LNCAP (cell line): Measurements from ENCODE around the gene RIGI.

Experiments
- TF ChIP-seq, protein P1 (sequence below): fragments of 450-650 bp; IDR thresholded peaks from 2 replicates; pipeline ENCODE4 v1.5.1; 2017; ENCODE audit warnings: mild to moderate bottlenecking

Gene RIGI

DNA sequence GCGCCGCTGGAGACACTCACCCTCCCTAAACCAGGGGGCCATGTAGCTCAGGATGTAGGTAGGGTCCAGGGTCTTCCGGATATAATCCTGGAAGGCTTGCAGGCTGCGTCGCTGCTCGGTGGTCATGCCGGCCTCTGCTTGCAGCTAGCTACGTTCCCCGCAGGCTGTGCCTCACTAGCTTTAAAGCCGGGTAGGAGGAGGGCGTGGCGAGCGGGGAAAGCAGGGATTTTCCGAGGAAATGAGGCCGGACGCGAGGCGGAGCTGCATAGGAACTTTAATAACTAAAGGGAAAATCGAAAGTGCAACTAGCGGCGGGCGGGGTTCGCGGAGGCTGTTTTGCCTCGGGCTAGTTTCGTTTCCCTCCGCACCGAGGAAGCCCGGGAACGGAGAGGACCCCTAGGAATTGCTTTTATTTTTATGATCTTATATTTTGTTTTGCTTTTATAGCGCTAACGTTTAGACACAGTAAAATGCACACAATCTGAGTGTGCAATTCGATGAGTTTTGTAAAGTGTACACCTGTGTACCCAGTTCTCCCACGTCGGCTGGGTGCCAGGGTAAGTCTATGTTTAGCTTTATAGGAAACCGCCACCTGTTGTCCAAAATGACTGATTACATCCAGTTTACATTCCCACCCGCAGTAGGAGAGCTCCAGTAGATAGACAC lies at the start of gene RIGI:
Gene RIGI (minus strand): TSS at position 156 of the 666 bp plus-strand sequence. CDS start 30 bp downstream, at position 126.
- TF ChIP-seq, protein P1, sequence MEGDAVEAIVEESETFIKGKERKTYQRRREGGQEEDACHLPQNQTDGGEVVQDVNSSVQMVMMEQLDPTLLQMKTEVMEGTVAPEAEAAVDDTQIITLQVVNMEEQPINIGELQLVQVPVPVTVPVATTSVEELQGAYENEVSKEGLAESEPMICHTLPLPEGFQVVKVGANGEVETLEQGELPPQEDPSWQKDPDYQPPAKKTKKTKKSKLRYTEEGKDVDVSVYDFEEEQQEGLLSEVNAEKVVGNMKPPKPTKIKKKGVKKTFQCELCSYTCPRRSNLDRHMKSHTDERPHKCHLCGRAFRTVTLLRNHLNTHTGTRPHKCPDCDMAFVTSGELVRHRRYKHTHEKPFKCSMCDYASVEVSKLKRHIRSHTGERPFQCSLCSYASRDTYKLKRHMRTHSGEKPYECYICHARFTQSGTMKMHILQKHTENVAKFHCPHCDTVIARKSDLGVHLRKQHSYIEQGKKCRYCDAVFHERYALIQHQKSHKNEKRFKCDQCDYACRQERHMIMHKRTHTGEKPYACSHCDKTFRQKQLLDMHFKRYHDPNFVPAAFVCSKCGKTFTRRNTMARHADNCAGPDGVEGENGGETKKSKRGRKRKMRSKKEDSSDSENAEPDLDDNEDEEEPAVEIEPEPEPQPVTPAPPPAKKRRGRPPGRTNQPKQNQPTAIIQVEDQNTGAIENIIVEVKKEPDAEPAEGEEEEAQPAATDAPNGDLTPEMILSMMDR: peak; percentile 64

DNA sequence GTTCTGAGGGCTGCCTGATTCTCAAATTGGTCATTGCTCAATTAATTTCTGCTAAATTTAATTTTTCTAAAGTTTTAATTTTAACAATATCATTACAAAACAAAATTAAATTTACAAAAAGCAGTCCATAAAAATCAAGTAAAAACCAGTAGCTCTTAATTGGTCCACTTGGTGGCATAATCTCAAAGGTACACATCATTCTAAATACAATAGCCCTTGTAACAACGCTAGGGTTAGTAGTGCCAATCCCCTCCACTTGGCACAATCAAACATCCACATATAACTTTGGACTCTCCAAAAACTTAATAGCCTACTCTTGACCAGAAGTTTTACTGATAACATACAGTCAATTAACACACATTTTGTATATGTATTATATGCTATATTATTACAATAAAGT lies 48.9 kb upstream of the RIGI start:
- TF ChIP-seq, protein P1: no peak

DNA sequence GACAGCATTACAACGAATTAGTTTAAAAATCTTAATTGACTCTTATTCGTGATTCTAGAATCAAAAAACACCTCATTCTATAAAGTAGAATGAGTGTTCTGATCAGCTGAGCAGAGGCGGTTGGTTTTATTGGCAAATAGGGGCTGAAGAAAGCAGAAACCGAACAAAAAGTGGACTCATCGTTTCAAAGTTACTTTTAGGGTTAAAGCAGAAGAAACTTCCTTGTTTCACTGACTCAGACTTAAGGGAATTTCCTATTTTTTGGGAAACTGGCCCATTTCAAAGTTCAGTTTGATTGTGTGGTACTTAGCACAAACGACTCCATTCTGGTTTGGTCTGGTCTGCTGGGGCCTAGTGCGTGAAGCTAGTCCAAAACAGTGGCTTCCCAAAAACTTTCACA lies 47.8 kb upstream of the RIGI start:
- TF ChIP-seq, protein P1: no peak

DNA sequence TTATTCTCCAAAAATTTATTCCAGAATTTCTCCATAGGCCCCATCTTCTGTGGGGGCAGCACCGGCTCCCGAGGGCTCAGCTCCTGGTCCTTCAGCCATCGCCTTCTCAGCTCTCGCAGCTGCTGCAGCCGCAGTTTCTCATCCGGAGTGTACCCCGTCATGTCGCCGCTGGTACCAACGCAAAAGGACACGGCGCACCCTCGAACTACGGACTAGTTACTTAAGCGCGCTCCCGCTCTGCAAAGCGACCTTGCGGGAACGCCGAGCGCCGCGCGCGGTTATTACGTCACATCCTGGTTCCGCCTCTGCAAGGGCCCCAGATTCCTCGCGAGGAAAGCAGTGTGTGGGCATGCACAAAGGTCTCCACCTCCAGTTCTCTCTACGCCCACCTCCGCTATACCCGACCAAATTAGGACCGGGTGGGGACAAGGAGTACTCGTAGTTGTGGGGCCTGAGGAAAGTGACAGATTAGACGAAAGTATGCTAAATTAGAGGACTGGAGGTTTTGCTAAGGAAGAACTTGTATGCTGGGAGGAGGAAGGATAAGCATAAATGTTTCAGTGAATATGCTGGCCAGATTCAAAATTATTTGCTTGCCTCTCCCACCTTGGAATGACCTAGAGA lies 47.0 kb upstream of the RIGI start, which contains the start of gene NDUFB6:
Gene NDUFB6 (minus strand): TSS at position 260 of the 624 bp plus-strand sequence. CDS start 99 bp downstream, at position 161.
- TF ChIP-seq, protein P1: no peak

DNA sequence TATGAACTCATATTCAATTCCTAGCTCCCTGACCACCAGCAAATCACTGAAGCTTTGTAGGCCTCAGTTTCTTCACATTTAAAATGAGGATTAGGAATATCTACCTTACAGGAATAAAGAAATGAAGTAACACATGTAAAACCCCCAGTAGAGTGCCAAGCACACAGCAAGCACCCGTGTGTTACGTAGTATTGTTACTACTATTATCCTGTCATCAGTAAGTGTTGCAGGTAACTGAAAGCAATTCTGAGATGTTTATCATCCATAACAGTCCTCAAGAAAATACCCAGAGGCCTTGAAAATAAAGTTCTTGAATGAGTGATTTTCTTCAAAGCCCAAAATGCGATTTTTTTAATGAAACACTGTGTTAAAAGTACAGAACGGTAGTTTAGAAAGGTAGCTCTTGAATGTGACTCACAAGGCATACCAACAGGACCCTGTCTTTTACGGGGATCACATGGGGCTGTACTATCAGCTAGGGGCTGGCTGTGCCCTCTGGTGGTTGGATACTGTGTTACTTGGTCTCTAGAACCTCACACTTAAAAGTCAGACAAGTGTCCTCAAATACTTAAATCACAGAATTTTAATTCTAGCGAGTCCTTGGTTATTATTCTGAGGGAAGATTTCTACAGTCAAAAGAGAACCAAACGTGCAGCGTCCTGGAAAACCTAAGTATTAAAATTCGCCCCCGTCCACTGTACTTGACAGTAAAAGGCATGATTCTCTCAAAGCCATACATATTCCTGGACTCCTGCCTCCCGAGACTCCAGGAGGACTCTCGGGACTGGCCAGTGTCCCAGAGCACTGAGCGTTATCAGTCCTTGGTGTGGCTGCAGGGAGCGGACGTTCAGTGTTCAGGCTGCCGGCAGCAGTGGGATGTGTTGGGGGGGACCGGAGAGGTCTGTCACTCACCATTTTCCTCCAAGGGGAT lies 46.2 kb upstream of the RIGI start:
- TF ChIP-seq, protein P1: peak; percentile 72

DNA sequence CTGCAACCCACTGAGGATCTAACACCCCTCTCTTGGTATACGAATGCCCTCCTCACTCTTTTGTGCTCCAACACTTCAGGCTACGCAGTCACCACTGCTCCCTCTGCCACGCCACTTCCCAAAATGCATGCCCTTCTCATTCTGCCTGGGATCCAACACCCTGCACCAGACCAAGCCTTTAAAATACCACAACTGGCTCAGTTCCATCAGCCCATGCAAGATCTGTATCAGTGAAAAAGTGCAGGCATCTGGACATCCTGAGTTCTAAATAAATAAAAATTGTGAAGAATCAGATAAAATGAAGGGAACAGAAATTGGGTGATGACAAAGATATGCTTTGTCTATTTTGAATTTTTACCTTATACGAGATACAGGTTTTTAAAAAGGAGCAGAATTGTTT lies 44.3 kb upstream of the RIGI start:
- TF ChIP-seq, protein P1: no peak

DNA sequence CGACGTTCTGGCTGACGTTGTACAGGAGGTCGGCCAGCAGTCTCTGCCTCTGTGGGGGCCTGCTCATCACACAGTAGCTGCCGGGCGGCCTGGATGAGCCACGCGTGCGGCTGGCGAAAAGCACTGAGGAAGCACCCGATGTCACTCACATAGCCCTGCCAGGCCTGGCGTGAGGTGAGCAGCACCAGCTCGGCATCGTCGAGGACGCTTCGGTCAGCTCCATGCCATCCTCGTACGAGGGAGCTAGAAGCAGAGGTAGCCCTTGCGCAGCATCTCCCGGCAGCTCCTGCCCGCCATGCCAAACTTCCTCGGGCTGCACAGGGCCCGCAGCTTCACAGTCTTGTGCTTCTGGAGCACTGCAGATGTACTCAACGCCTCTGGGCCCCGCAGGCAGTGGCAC lies 40.8 kb upstream of the RIGI start:
- TF ChIP-seq, protein P1: no peak
